Heart left ventricle (tissue), 16 donors: ENCODE results near the gene RGL1. TPM values are rescaled to one million over a fixed set of nuclear protein-coding genes. Genes with fewer than 3 reads are reported as not detected.

Experiments used
- ATAC-seq, 4 donors: fragments of 200-7000 bp; cut with Tn5 transposase; one replicate each; pipeline ENCODE4 v1.9.1; 2020 to 2022; ENCODE audit warnings: moderate library complexity in 4 of 4, mild to moderate bottlenecking in 3 of 4, moderate number of reproducible peaks in 1 of 4
- DNase-seq, 5 donors: peaks; one replicate each; pipeline ENCODE4 v3.0.0-alpha.2; 2020
- H3K27ac ChIP-seq, 12 donors: fragments of 200-600 bp; sonication (generic) in 4 of 12; one replicate each; pipeline versions ENCODE4 v1.5.0 to v1.8.0; 2016 to 2022; ENCODE audit warnings: mild to moderate bottlenecking in 2 of 12
- H3K27me3 ChIP-seq, 9 donors: fragments of 200-600 bp; sonication (generic) in 2 of 9; one replicate each; pipeline versions ENCODE4 v1.5.1 to v1.8.0; 2016 to 2022; ENCODE audit warnings: mild to moderate bottlenecking in 3 of 9
- H3K36me3 ChIP-seq, 9 donors: fragments of 200-600 bp; sonication (generic) in 2 of 9; one replicate each; pipeline versions ENCODE4 v1.5.0 to v1.8.0; 2018 to 2022; ENCODE audit warnings: mild to moderate bottlenecking in 2 of 9
- H3K4me1 ChIP-seq, 12 donors: fragments of 200-600 bp; sonication (generic) in 4 of 12; one replicate each; pipeline versions ENCODE4 v1.5.0 to v1.8.0; 2016 to 2022; ENCODE audit warnings: mild to moderate bottlenecking in 3 of 12
- H3K4me3 ChIP-seq, 12 donors: fragments of 200-600 bp; sonication (generic) in 4 of 12; one replicate each; pipeline versions ENCODE4 v1.5.0 to v1.8.0; 2017 to 2022; ENCODE audit warnings: mild to moderate bottlenecking in 9 of 12, moderate library complexity in 4 of 12
- H3K9me3 ChIP-seq, 12 donors: fragments of 200-600 bp; sonication (generic) in 4 of 12; one replicate each; pipeline versions ENCODE4 v1.5.0 to v1.8.0; 2016 to 2022; ENCODE audit warnings: mild to moderate bottlenecking in 1 of 12
- CTCF ChIP-seq, 12 donors: fragments of 200-600 bp; sonication (generic) in 4 of 12; IDR thresholded peaks; one replicate each; pipeline versions ENCODE4 v1.5.0 to v1.8.0; 2018 to 2022; ENCODE audit warnings: antibody characterized with exemption in 12 of 12, mild to moderate bottlenecking in 5 of 12
- POLR2A ChIP-seq, 2 donors: fragments of 450-650 bp; IDR thresholded peaks; one replicate each; pipeline ENCODE4 v1.6.1; 2017; ENCODE audit warnings: antibody characterized with exemption in 2 of 2, mild to moderate bottlenecking in 2 of 2, moderate library complexity in 2 of 2
- WGBS, 4 donors: extraction: QIAGEN DNeasy Blood & Tissue Kit in 2 of 4; methylation state at CpG; one replicate each; pipeline versions ENCODE4 v1.1.5 to v1.1.7; 2013 to 2018; 5-methylcytosine and 5-hydroxymethylcytosine counted together
- intact Hi-C, 10 donors: fragments of 100-400 bp; cut with DNase I; formaldehyde crosslinking; loops; one replicate each; pipeline versions ENCODE4 v1.11.1 to v1.14.2; 2022
- polyA plus RNA-seq, 2 donors: library from polyadenylated mRNA; stranded (reverse); fragments of 200-250 nt; gene quantifications; one replicate each; pipeline ENCODE4 v1.2.3, GENCODE V29; 2013
- total RNA-seq, 9 donors: library from RNA; depleted of rRNA in 2 of 9; stranded (reverse); fragments of >200 nt in 2 of 9; fragmentation: NEBNext Ultra II Directional in 3 of 9; extraction: Animal tissue kit (Norgen Biotek cat#: 25700) in 3 of 9; gene quantifications; one replicate each; pipeline versions ENCODE4 v1.1.0 to v1.2.4, GENCODE V29; 2016 to 2023
- donor health status: ischemic (EF 13 %, LVEDD 7.1; RV severe dilation, severe dysfunction).
- donor health status: healthy with polysubstance abuse.
- donor health status: DM: no; HTN: yes; CAD: no.
- donor health status: DM: no; HTN: no; CAD: no.
- donor health status: ischemic (EF 25% LVEDD 6.9; RV normal size, moderate dysfunction).
- donor health status: ischemic (EF 25% LVEDD 5.7; RV mildly dilated, moderate dysfunction).
- donor health status: healthy.
- donor health status: DM: yes; HTN: yes; CAD: no.
- donor health status: ischemic (EF 35%, LVEDD 5.7; RV mildly dilated, moderate dysfunction).
- donor health status: nonischemic (EF 11% LVEDD 7.7; RV severe dilation, severe dysfunction).
- donor health status: DM: yes; HTN: yes; CAD: no.
- donor health status: PGD.
- donor health status: ischemic (EF 29% LVEDD 5.4; RV normal size, mild dysfunction).
- donor health status: nonischemic (EF 23%, LVEDD 6.1; RV moderate dilation, normal function).

RGL1 gene
- total and polyA plus RNA-seq, 11 donors: 5.6 to 50.6 (median 15.5) TPM

DNA sequence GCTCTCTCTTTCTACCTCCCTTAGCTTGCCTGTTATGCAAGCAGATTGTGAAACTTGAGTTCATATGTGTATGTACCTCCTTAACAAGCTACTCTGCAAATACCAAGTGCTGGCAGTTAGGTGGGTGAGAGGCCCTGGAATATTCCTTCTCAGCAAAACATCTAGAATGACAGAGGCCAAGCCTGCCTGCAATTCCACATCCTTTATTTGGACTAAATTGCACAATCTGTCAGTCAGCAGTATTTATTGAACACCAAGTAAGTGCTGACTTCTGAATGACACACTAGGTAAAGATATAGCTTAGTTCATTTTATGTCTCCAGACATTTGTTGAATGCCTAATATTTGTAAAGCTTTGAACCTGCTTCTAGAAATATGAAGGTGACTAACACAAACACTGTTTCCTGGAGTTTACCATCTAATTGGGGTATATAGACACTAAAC is 87.5 kb downstream of the RGL1 start:
- H3K27me3 ChIP-seq: no peaks in the 10 kb centered on the region
- peak overlapping the region in 4 of 12 donors; percentile 4 to 81 (median 26) for H3K27ac ChIP-seq
- peaks cover 0 to 74% (median 22%) of the 10 kb centered on the region in 12 donors for H3K4me1 ChIP-seq
- no peak for DNase-seq
- H3K36me3 ChIP-seq: peaks cover 0 to 92% (median 81%) of the 10 kb centered on the region in 9 donors
- H3K9me3 ChIP-seq: no peaks in the 10 kb centered on the region
- no peak overlapping the region for H3K4me3 ChIP-seq
- peak; percentile 13 to 51 (median 24) for ATAC-seq
- TF ChIP-seq POLR2A (IDR thresholded peaks at IDR 0.05) (no peak), CTCF (IDR thresholded peaks at IDR 0.05) (no peak)
- intact Hi-C loops: loop anchor here in 1 of 10 donors (10.0 kb wide), 1 partner anchor 198 kb away; no protein-coding TSS in a partner anchor

DNA sequence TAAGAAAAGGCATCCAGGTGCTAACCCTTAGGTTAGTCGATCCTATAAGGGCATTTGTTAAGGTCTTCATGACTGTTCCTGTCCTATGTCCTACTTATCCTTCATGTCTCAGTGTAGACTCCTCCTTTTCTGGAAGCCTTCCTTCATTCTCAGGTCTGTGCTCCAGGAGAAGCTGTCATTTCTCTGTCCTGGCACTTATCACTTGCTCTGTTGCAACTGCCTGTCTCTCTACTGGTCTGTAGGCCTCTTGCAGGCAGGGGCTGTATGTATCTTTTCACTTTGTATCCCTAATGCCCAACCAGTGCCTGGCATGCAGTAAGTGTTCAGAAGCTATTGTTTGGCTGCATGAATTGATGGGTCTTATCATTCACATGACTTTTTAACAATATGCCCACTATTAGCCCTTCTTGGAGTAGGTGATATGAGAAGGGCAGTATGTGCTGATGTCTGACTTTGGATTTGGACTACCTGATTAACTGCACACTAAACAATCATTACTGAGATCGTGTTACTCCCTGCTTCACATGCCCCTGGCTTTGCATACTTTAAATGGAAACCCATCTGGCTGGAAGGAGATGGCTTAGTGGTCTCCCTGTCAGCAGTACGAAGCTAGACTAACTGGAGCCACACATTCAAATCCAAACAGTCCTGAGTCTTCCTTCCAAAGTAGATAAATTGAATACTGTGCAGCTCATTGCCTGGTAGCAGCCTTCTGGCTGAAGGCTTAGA is 88.8 kb downstream of the RGL1 start:
- Histone ChIP-seq H3K27ac (peak overlapping the region in 8 of 12 donors; percentile 8 to 81 (median 26)), H3K27me3 (no peaks in the 10 kb centered on the region), H3K36me3 (peaks cover 0 to 97% (median 86%) of the 10 kb centered on the region in 9 donors), H3K4me3 (no peak overlapping the region), H3K4me1 (peaks cover 0 to 74% (median 13%) of the 10 kb centered on the region in 12 donors), H3K9me3 (no peaks in the 10 kb centered on the region)
- ATAC-seq (peak; percentile 15 to 77 (median 55)), DNase-seq (no peak)
- TF ChIP-seq POLR2A (IDR thresholded peaks at IDR 0.05): no peak
- no peak for TF ChIP-seq CTCF (IDR thresholded peaks at IDR 0.05)
- intact Hi-C loops: loop anchor here in 1 of 10 donors (10.0 kb wide), 1 partner anchor 199 kb away; no protein-coding TSS in a partner anchor
- WGBS, 4 donors: 52 to 68% (median 64%) methylated on average over 3 of the region's 3 CpGs

GRCh38 chr1:183894290-183894565 is 89.3 kb downstream of the RGL1 start:
- Histone ChIP-seq H3K27ac (peak overlapping the region in 2 of 12 donors; percentile 24 to 81), H3K27me3 (no peaks in the 10 kb centered on the region), H3K4me3 (no peak overlapping the region), H3K36me3 (peaks cover 0 to 97% (median 86%) of the 10 kb centered on the region in 9 donors), H3K9me3 (no peaks in the 10 kb centered on the region), H3K4me1 (peaks cover 0 to 73% (median 9%) of the 10 kb centered on the region in 12 donors)
- intact Hi-C loops: loop anchor here in 1 of 10 donors (10.0 kb wide), 1 partner anchor 199 kb away; no protein-coding TSS in a partner anchor
- DNase-seq (no peak), ATAC-seq (no peak)
- TF ChIP-seq CTCF (IDR thresholded peaks at IDR 0.05): no peak
- WGBS, 4 donors: 83 to 93% (median 89%) methylated on average over 1 of the region's 1 CpG

DNA sequence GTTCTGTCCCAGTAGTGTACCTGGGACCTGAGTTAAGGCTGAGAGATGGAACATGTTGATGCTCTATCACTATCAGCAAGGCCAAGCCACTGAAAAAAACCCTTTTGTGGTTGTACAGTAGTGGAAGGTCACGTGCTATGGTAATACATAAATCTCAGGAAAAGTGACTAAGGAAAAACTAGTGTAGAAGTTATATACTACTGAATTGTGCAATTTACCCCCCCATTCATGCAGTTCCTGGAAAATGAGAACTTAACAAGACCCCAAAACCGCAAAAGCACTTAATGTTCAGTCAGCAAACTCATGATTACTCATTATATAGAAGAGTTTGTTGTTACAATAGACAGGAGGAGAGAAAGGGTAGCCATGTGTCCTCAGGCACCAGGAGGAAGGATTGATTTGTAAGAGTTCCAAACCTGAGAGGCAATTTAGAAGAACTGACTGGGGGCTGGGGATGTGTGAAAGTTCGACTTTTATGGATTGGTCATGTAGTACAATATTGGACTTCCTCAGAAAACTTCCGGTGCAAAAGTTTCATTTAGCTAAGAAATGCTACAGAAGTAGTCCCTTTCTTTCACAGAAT is 91.6 kb downstream of the RGL1 start:
- TF ChIP-seq CTCF (IDR thresholded peaks at IDR 0.05) (no peak), POLR2A (IDR thresholded peaks at IDR 0.05) (no peak)
- ATAC-seq (peak in 3 of 4 donors; percentile 32 to 42 (median 34)), DNase-seq (no peak)
- H3K9me3 ChIP-seq: no peaks in the 10 kb centered on the region
- H3K4me3 ChIP-seq: no peak overlapping the region
- intact Hi-C loops: loop anchor here in 1 of 10 donors (10.0 kb wide), 1 partner anchor 202 kb away; no protein-coding TSS in a partner anchor
- peak overlapping the region in 5 of 12 donors; percentile 0 to 81 (median 15) for H3K27ac ChIP-seq
- H3K4me1 ChIP-seq: peaks cover 0 to 74% (median 6%) of the 10 kb centered on the region in 12 donors
- no peaks in the 10 kb centered on the region for H3K27me3 ChIP-seq
- 83 to 90% (median 86%) methylated on average over 4 of the region's 4 CpGs for WGBS, 4 donors
- peaks cover 0 to 98% (median 87%) of the 10 kb centered on the region in 9 donors for H3K36me3 ChIP-seq
